NCI-H2029 (cell line): ENCODE data around the gene MDP1.

ENCODE experiments used
- DNase-seq: peaks from one replicate; lab custom pipeline; 2025; lab: John Stamatoyannopoulos, UW

MDP1 gene

GRCh38 chr14:24181371-24182077, 34.3 kb downstream of the MDP1 start:
- DNase-seq, result no peak

GRCh38 chr14:24179961-24180796, 35.7 kb downstream of the MDP1 start:
- peak; percentile 89 for DNase-seq

- no peak for DNase-seq
Measured at GRCh38 chr14:24179294-24179960, 36.4 kb downstream of the MDP1 start.

- no peak for DNase-seq
Measured at GRCh38 chr14:24178399-24179178, 37.3 kb downstream of the MDP1 start.

DNA sequence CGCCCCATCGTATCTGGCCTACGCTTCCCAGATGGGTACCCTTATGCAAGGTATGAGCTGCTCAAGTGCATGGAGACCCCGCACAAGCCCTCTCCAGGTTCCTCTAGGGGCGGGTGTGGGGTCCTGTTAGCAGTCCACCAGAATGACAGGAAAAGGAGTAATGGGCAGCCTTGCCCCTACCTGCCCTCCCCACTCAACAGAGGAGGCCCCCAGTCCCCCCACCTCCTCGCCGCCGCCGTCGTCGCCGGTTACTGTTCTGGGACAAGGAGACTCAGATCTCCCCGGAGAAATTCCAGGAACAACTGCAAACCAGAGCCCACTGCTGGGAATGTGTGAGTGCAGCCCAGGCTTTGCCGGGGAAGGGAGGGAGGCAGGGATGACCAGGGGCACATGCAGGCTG, 38.0 kb downstream of the MDP1 start:
- no peak for DNase-seq

DNA sequence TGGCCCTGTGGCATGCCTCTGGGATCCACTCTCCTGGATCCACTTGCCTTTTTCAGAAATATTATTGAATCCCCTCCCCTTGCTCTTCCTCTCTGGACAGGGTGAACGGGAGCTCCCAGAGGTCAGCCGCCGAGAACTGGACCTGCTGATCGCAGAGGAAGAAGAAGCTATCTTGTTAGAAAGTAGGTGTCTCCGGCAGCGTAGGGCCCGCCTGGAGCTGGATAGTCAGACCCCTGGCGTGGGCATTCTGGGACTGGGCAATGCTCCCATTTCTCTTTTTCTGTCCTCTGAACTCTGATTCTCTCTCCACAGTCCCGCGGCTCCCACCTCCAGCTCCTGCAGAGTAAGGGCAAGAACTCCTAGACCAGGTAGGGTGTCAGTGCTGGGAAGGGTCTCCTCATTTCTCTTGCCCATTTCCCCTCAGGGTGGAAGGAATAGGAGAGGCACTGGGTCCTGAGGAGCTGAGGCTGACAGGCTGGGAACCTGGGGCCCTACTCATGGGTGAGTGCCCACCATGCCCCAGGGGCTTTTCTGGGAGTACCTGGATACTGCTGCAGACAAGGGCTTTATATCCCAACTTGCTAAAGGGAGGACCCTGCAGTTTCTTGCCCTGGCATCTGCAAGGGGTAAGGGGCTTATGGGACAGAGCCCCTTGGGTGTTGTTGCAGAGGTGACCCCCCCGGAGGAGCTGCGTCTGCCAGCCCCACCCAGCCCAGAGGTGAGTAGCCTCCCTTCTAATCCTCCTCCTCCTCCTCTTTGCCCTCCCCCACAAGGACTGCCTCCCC, 38.6 kb downstream of the MDP1 start:
- DNase-seq, result no peak

DNA sequence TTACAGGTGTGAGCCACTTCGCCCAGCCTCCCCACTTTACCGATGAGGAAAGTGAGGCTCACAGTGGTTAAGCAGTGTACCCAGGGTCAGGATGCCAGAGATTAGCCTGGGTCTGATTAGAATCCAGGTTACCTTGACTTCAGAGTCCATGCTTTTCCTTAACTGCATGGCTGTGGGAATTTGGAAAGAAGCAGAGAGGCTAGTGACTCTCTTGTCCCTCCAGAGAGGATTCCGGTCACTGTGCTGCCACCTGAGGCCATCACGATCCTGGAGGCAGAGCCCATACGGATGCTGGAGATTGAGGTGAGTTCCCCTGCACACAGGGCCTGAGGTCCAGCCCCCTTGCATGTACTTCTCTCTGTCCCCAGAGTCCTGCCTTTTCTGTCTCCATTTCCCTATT, 39.3 kb downstream of the MDP1 start:
- no peak for DNase-seq

- no peak for DNase-seq
Measured at GRCh38 chr14:24172871-24173281, 43.0 kb downstream of the MDP1 start.

- no peak for DNase-seq
Measured at GRCh38 chr14:24172261-24172860, 43.5 kb downstream of the MDP1 start.

DNA sequence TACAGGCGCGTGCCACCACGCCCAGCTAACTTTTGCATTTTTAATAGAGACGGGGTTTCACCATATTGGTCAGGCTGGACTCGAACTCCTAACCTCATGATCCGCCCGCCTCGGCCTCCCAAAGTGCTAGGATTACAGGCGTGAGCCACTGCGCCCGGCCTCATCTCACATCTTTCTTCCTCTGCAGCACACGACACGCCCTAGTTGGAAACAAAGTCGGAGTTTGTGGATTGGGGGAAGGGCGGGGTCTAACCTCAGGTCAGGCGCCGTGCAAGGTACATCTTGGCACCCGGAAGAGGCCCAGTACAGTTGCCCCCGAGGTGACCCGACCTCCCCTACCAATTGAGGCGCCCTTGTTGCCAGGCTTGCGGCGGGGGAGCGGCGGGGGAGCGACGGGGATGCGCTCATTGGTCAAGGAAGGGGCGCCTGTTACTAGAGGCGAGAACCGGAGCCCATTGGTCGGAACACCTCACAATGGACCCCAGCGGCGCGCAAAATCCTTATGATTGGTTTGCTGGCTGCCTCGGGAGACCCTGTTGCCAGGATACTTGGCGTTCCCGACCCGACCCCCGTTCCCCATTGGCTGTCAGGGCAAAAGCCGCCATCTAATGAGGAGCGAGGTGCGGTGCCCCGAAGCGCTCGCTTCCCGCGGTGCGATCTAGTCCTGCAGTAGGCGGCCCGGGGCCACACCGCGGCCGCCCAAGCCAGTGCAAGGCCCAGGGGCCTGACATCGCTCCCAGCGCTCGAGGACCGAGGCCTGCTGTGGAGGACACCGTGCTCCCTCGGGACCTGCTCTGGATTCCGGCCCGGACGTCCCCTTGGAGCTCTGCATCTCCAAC, 44.2 kb downstream of the MDP1 start, which contains the start of gene REC8:
Gene REC8 (plus strand): TSS at position 659 of the 839 bp plus-strand sequence. CDS start 473 bp downstream, outside the sequence.
- no peak for DNase-seq

DNA sequence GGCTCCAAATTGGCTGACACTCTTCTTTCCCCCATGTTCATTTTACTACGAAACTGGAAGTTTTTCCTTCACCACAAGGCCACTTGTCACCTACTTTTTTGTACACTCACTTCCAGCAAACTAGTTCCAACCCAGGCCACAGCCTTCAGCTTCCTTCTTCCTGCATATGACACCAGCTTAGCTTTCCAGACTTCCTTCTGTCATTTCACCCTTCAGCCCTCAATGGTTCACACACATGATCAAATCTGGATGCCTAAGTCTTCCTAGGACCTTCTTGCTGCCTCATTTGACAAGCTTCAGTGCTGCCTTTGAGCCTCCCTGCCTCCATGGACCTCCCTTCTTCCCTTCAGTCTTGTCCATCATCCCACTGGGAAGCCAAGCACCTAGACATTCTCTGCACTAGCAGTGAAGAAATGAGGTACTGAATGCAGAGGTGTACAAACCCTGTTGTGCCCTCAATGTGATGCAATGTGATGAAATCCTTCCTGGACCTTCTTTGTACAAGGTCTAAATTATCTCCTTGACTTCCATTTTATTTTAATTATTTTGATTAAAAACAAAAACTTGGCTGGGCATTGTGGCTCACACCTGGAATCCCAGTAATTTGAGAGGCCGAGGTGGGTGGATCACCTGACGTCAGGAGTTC, 48.3 kb downstream of the MDP1 start:
- DNase-seq, result no peak

GRCh38 chr14:24165785-24166184, 50.1 kb downstream of the MDP1 start:
- no peak for DNase-seq

GRCh38 chr14:24164518-24164991, 51.3 kb downstream of the MDP1 start:
- no peak for DNase-seq
